Type B pancreatic cell (in vitro differentiated cells): ENCODE data around the gene SLC36A2. TPM values are rescaled to one million over a fixed set of nuclear protein-coding genes. Genes with fewer than 3 reads are reported as not detected.
"Not testable (repeated sequence)": the region's sequence is repeated elsewhere in the genome, so short reads cannot be mapped to it uniquely, and the experiment has no call there.

Experiments
- DNase-seq: peaks from one replicate; pipeline ENCODE4 v3.0.0; 2021; ENCODE audit warnings: mixed read lengths; ENCODE audit not compliant: unreplicated experiment; ENCODE audit errors: extremely low spot score
- H3K27ac Mint-ChIP-seq: 2 replicates; pipeline ENCODE4 v1.8.0; 2021; ENCODE audit warnings: mild to moderate bottlenecking, mixed read lengths
- H3K27me3 Mint-ChIP-seq: 2 replicates; pipeline ENCODE4 v1.8.0; 2021; ENCODE audit warnings: mixed read lengths
- H3K36me3 Mint-ChIP-seq: 2 replicates; pipeline ENCODE4 v1.8.0; 2021; ENCODE audit warnings: mixed read lengths
- H3K4me1 Mint-ChIP-seq: one replicate; pipeline ENCODE4 v1.8.0; 2021; ENCODE audit warnings: mixed read lengths; ENCODE audit not compliant: unreplicated experiment
- H3K4me3 Mint-ChIP-seq: 2 replicates; pipeline ENCODE4 v1.8.0; 2021; ENCODE audit warnings: mild to moderate bottlenecking, mixed read lengths
- H3K9me3 Mint-ChIP-seq: 2 replicates; pipeline ENCODE4 v1.8.0; 2021; ENCODE audit warnings: mixed read lengths
- CTCF ChIP-seq: fragments of 200-600 bp; sonication (generic); conservative IDR thresholded peaks from 2 replicates; pipeline ENCODE4 v1.5.0; 2021; ENCODE audit warnings: antibody characterized with exemption, mild to moderate bottlenecking
- total RNA-seq: library from RNA; stranded (reverse); gene quantifications from 2 replicates; pipeline ENCODE4 v1.2.1, GENCODE V29; 2021; ENCODE audit warnings: low replicate concordance

Gene SLC36A2
- total RNA-seq, 1 donor from 2014 or later: not detected

DNA sequence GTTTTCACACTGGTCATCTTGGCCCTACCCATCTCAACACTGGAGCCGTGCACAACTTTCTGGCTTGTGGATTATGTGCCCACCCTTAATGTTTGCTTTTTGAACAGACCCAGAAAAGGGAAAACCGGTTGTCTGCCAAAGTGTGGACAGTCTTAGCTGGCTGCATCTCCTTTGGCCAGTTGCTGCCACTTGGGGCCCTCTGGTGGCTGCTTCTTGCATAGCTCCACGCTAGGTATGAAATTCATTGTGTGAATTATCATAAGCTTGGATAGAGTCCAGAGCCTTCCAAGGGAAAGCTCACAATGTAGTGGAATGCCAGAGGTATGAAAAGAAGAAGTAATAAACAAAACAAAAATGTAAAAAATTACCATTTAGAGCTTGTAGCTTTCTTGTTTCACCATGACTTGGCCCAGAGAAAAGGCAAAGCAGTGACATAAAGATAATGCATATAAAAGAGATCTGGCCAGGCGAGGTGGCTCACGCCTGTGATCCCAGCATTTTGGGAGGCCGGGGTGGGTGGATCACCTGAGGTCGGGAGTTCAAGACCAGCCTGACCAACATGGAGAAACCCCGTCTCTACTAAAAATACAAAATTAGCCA, 31.3 kb downstream of the SLC36A2 start:
- no peaks in the 10 kb centered on the region for H3K36me3 Mint-ChIP-seq
- H3K4me3 Mint-ChIP-seq: no peak overlapping the region
- no peak overlapping the region for H3K27ac Mint-ChIP-seq
- peaks cover 4% of the 10 kb centered on the region for H3K9me3 Mint-ChIP-seq
- peak; percentile 77 for DNase-seq
- H3K27me3 Mint-ChIP-seq: peaks cover 3% of the 10 kb centered on the region
- peaks cover 3% of the 10 kb centered on the region for H3K4me1 Mint-ChIP-seq
- TF ChIP-seq CTCF: peak; percentile 92

DNA sequence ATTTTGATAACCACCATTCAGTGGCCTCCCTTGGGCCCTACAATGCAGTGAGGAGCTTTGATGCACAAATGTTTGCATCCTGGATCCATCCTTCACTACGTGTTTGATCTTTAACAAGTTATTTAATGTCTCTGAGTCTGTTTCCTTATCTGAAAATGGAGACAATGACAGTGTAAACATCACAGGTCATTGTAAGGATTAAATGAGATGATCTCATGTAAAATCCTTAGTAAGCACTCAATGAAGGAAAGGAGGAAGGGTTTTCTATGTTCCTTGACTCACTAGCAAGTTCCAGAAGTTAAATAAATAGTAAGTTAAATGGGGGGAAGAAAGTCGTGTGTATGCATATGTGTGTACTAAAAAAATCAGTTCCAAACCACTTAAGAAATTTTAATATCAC, 34.0 kb downstream of the SLC36A2 start:
- Mint-ChIP-seq H3K4me3 (no peak overlapping the region), H3K4me1 (peaks cover 3% of the 10 kb centered on the region), H3K27me3 (peaks cover 3% of the 10 kb centered on the region), H3K9me3 (peaks cover 11% of the 10 kb centered on the region), H3K36me3 (no peaks in the 10 kb centered on the region), H3K27ac (no peak overlapping the region)
- no peak for TF ChIP-seq CTCF
- DNase-seq: no peak

GRCh38 chr5:151312756-151313324, 34.5 kb downstream of the SLC36A2 start:
- peaks cover 3% of the 10 kb centered on the region for H3K27me3 Mint-ChIP-seq

GRCh38 chr5:151310932-151311331, 36.4 kb downstream of the SLC36A2 start:
- TF ChIP-seq CTCF: no peak
- Mint-ChIP-seq H3K4me3 (no peak overlapping the region), H3K36me3 (no peaks in the 10 kb centered on the region), H3K27ac (no peak overlapping the region), H3K27me3 (peaks cover 2% of the 10 kb centered on the region), H3K4me1 (peaks cover 2% of the 10 kb centered on the region), H3K9me3 (peaks cover 11% of the 10 kb centered on the region)
- DNase-seq: no peak

More at GRCh38 chr5:151312756-151313324, 34.5 kb downstream of the SLC36A2 start:
- H3K36me3 Mint-ChIP-seq: no peaks in the 10 kb centered on the region
- H3K4me1 Mint-ChIP-seq: peaks cover 3% of the 10 kb centered on the region
- H3K27ac Mint-ChIP-seq: no peak overlapping the region
- no peak for DNase-seq
- H3K4me3 Mint-ChIP-seq: no peak overlapping the region
- no peak for TF ChIP-seq CTCF
- H3K9me3 Mint-ChIP-seq: peaks cover 11% of the 10 kb centered on the region

- H3K27me3 Mint-ChIP-seq, H3K4me3 Mint-ChIP-seq, DNase-seq, H3K36me3 Mint-ChIP-seq, H3K27ac Mint-ChIP-seq, H3K4me1 Mint-ChIP-seq: not testable (repeated sequence)
- peaks cover 11% of the 10 kb centered on the region for H3K9me3 Mint-ChIP-seq
These were observed 37.5 kb downstream of the SLC36A2 start for GRCh38 chr5:151309821-151310220.

GRCh38 chr5:151309266-151309665, 38.1 kb downstream of the SLC36A2 start:
- not testable (repeated sequence) for H3K27me3 Mint-ChIP-seq, H3K4me1 Mint-ChIP-seq, H3K27ac Mint-ChIP-seq, H3K4me3 Mint-ChIP-seq, DNase-seq, H3K36me3 Mint-ChIP-seq
- peaks cover 11% of the 10 kb centered on the region for H3K9me3 Mint-ChIP-seq
